ENCODE measurements around the gene EFHC2.

The EFHC2 gene

DNA sequence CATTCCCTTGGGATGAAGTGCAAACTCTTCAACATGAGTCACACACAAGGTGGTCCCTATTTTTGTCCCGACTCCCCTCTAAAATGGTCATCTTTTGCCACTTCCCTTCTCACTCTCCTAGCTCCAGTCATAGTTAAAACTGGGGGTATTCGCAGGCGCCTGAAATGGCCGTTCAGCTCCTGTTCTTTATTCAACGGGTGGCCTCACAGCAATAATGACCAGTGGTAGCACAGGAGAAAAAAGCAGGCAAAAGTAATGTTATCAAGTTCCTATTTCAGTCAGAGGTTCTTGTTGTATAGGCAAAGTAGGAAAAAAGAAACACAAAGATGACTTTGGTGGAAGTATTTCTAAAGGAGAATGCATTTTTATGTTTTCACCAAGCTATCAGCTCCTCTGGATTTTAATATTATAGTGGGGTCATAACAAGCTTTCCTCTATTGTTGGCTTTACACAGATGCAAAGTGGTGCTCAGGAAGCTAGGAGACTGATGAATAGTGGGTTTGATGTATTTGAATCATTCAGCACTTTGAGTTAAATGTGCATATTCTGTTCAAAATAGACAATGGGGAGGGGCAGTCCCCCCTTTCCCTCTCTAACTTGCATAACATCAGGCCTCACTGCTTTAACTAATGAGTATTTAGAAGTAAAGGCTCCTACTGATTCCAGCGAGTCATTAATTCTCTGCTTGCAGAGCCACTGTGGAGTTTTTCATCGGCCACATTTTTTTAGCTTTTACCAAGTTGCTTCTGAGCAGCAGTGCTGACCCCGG is 199.1 kb downstream of the EFHC2 start:
- no peak for DNase-seq

DNA sequence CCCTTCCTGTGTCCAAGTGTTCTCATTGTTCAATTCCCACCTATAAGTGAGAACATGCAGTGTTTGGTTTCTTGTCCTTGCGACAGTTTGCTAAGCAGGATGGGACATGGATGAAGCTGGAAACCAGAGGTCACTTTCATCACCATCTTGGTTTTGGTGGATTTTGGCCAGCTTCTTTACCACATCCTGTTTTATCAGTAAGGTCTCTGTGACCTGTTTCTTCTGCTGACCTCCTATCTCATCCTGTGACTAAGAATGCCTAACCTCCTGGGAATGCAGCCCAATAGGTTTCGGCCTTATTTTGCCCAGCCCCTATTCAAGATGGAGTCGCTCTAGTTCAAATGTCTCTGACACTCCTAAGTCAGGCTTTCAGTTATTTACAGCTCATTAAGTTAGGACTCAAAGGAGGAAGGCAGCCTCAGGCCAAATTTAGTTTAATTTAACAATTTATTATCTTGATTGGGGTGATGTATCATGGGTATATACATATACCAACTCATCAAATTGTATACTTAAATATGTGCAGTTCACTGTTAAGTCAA is 200.3 kb downstream of the EFHC2 start:
- DNase-seq, result no peak

DNA sequence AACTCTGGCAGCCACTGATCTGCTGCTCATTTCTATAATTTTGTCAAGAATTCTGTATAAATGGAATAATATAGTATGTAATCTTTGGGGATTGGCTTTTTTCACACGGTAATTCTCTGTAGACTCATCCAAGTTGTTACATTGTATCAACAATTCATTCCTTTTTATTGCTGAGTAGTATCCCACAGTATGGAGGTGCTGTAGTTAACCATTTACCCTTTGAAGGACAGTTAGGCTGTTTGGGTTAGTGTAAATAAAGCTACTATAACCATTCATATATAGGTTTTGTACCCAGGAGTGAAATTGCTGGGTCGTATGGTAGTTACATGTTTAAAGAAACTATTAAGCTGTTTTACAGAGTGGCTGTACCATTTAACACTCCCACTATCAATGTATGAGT is 213.3 kb downstream of the EFHC2 start:
- no peak for DNase-seq

DNA sequence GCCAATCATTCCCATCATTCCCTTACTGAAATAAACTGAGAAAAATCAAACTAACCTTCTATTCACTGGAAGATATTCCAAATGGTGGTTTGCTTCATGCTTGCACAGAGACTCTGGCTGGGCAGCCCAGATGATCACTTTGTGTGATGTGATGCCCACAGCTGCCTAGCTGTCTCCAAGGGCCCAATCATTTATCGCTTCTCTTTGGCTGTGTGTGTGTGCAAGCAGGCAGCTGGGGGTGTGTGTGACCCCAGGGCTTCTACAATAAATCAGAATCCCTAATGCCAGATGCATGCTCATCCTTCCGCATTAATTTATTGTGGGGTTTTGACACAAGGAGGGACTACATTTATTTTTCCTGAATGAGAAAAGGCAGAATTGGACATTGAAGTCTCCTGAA is 230.1 kb downstream of the EFHC2 start:
- DNase-seq, result no peak

DNA sequence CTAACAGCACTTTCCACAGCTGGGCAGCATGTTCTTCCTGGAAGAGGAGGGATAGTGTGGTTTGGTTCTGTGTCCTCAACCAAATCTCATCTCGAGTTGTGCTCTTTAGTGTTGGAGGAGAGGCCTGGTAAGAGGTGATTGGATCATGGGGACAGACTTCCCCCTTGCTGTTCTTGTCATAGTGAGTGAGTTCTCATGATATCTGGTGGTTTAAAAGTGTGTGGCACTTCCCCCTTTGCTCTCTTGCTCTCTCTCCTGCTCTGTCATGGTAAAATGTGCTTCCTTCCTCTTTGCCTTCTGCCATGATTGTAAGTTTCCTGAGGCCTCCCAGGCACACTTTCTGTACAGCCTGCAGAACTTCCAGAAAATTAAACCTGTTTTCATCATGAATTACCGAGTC is 236.6 kb downstream of the EFHC2 start:
- no peak for DNase-seq

DNA sequence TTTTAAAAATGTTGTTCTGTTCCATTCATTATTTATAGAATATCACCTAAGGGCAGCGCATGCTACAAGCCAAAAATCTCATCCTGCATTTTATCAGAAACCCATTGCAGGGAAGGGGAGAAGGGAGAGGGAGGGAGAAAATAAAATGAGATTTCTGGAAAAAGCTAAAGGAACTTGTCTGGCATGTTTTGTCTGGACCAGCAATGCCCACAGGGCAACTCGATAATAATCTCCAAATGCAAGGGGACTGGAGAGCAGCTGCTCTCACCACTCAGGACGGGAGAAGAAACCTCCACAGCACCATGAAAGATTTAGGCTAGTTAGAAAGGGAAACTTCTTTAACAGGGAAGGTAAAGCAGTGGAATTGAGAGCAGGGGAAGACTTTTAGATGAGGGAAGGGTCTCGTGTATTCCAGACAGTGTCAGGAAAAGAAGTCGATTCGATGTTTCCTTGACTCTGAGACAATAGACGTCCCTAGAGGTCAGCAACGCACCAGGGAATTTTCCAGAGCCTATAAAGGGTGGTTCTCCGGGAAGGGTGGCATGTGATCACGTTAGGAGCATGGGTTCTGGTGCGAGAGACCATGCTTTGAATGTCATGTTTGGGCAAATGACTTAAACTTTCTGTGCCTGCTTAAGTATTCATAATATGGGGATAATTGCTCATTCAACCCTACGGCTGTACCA is 238.1 kb downstream of the EFHC2 start:
- no peak for DNase-seq

DNA sequence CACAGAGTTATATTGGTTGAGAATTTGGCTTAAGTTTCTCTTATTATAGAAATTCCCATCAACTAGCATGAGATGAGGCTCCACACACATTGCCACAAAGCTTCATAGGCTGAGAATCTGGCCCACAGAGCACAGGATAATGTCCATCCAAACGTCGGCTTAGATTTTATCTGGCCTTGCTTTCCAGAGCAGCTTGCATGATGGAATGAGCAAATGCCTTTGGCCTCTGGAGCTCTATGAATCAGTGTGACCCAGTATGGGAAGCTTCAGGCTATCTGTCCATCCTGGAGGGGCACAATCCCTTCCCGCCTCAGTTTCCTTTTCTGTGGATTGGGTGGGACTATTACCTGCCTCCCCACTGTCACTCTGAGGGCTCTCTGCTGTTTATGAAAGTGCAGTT is 238.8 kb downstream of the EFHC2 start:
- no peak for DNase-seq

DNA sequence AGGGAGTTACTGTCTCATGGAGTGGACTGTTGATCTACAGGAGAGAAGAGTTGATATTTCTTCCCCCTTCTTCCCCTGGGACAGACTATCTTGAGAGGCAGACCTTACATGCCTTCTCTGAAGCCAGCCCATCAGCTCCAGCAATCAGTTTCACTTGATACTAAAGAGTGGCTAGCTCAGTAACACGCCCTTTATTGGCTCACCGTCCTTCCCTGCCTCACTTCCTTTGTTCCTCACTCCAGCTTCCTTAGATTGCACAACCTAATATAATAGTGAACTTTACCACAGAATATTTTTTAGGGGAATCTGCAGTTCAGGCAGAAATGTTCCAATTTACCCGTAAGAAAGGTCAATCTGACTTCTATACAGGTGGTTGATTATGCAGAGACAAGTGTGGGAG is 242.2 kb downstream of the EFHC2 start:
- no peak for DNase-seq

DNA sequence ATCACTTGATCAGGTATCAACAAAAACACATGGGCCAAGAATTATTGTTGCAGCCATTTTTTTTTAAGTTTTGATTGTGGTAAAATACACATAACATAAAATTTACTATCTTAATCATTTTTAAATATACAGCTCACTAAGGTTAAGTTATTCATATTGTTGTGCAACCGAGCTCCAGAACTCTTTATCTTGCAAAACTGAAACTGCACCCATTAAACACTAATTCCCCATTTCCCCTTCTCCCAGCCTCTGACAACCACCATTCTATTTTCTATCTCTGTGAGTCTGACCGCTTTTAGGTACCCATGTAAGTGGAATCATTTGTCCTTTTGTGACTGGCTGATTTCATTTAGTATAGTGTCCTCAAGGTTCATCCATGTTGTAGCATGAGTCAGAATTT is 244.1 kb downstream of the EFHC2 start:
- no peak for DNase-seq
